OCI-LY7 (cell line): ENCODE data around the gene KAT7. TPM values are rescaled to one million over a fixed set of nuclear protein-coding genes. Genes with fewer than 3 reads are reported as not detected.

ENCODE experiments used
- BruUV-seq: library from RNA; stranded (reverse); fragments of 400-500 nt; replicated peaks from 2 replicates; lab custom pipeline; 2021; lab: Mats Ljungman, UMichigan
- CTCF ChIA-PET: fragments of 300-600 bp; sonication (Branson Sonifier 250); formaldehyde crosslinking; loops from one replicate; lab custom pipeline; 2022; ENCODE audit warnings: antibody characterized with exemption; ENCODE audit not compliant: unreplicated experiment; lab: Charles Lee
- POLR2A ChIA-PET: fragments of 300-600 bp; sonication (Branson Sonifier 250); formaldehyde crosslinking; loops from one replicate; lab custom pipeline; 2022; ENCODE audit warnings: antibody characterized with exemption; lab: Charles Lee
- DNase-seq: peaks from one replicate; pipeline ENCODE4 v3.0.0-alpha.2; 2015; ENCODE audit warnings: low spot score
- H2AFZ ChIP-seq: fragments of 200-600 bp; sonication (generic), shearing (Covaris generic); 2 replicates; pipeline ENCODE4 v1.6.1; 2014; ENCODE audit warnings: mild to moderate bottlenecking, antibody characterized with exemption, low read length, moderate library complexity
- H3K27ac ChIP-seq: fragments of 200-600 bp; sonication (generic); 2 replicates; pipeline ENCODE4 v1.5.1; 2014; ENCODE audit warnings: mixed run types, low read depth, mild to moderate bottlenecking, moderate library complexity, low read length, inconsistent platforms; ENCODE audit not compliant: poor library complexity, severe bottlenecking
- H3K36me3 ChIP-seq: fragments of 200-600 bp; sonication (generic); 2 replicates; pipeline ENCODE4 v1.6.1; 2014; ENCODE audit warnings: mild to moderate bottlenecking, antibody characterized with exemption, low read length, moderate library complexity, mixed read lengths; ENCODE audit not compliant: insufficient read depth
- H3K4me1 ChIP-seq: fragments of 200-600 bp; sonication (generic); 2 replicates; pipeline ENCODE4 v1.5.1; 2014; ENCODE audit warnings: mild to moderate bottlenecking, low read length; ENCODE audit not compliant: insufficient read depth, poor library complexity, severe bottlenecking
- H3K4me2 ChIP-seq: fragments of 200-600 bp; sonication (generic); 2 replicates; pipeline ENCODE4 v1.6.1; 2014; ENCODE audit warnings: mild to moderate bottlenecking, low read length
- H3K4me3 ChIP-seq: fragments of 200-600 bp; sonication (generic); 2 replicates; pipeline ENCODE4 v1.5.1; 2014; ENCODE audit warnings: mild to moderate bottlenecking, low read depth, low read length; ENCODE audit not compliant: poor library complexity, severe bottlenecking
- H3K79me2 ChIP-seq: fragments of 200-600 bp; sonication (generic); 2 replicates; pipeline ENCODE4 v1.6.1; 2016; ENCODE audit warnings: low read depth, mild to moderate bottlenecking, low read length, moderate library complexity, mixed read lengths; ENCODE audit not compliant: insufficient read depth
- H3K9me2 ChIP-seq: fragments of 200-600 bp; sonication (generic); 2 replicates; pipeline ENCODE4 v1.6.1; 2016; ENCODE audit warnings: mild to moderate bottlenecking, low read length, mixed read lengths; ENCODE audit not compliant: insufficient read depth
- H3K9me3 ChIP-seq: fragments of 200-600 bp; sonication (generic); 2 replicates; pipeline ENCODE4 v1.6.1; 2014; ENCODE audit warnings: mild to moderate bottlenecking, mixed run types, low read length, mixed read lengths
- H4K20me1 ChIP-seq: fragments of 200-600 bp; sonication (generic); 2 replicates; pipeline ENCODE4 v1.6.1; 2014; ENCODE audit warnings: mild to moderate bottlenecking, antibody characterized with exemption, low read length, moderate library complexity, mixed read lengths; ENCODE audit not compliant: insufficient read depth
- EZH2phosphoT487 ChIP-seq: fragments of 200-600 bp; sonication (generic); IDR thresholded peaks from 2 replicates; pipeline ENCODE4 v1.6.1; 2018; ENCODE audit warnings: low read depth, borderline replicate concordance, mild to moderate bottlenecking, mixed run types, antibody characterized with exemption, low read length, moderate library complexity, mixed read lengths
- intact Hi-C: fragments of 100-400 bp; cut with micrococcal nuclease; formaldehyde crosslinking; loops from one replicate; pipeline ENCODE4 v1.10.0; 2022; ENCODE audit not compliant: unreplicated experiment
- total RNA-seq, 2 experiments: library from RNA; depleted of rRNA in 1 of 2; stranded (reverse); fragments of >200 nt in 1 of 2; shearing (Covaris generic) in 1 of 2; gene quantifications; 2 replicates each; pipeline ENCODE4 v1.2.3, GENCODE V29; 2014 to 2022
- TF ChIP-seq, protein P1 (sequence below): fragments of 200-600 bp; sonication (generic); conservative IDR thresholded peaks from 2 replicates; pipeline ENCODE4 v1.5.1; 2014; ENCODE audit warnings: mild to moderate bottlenecking, antibody characterized with exemption, low read length, moderate library complexity, mixed read lengths

The KAT7 gene
- total RNA-seq, 2 experiments from 2014 or later = 43.3 to 70.3 TPM

- no peak overlapping the region for H3K4me3 ChIP-seq
- H3K9me3 ChIP-seq = no peaks in the 10 kb centered on the region
- H3K79me2 ChIP-seq = no peaks in the 10 kb centered on the region
- no peak overlapping the region for H2AFZ ChIP-seq
- no peaks in the 10 kb centered on the region for H3K9me2 ChIP-seq
- DNase-seq = no peak
- BruUV-seq = no TSS peak
- H3K36me3 ChIP-seq = no peaks in the 10 kb centered on the region
- POLR2A ChIA-PET = no interaction called here
- no peaks in the 10 kb centered on the region for H3K4me1 ChIP-seq
- H3K27ac ChIP-seq = no peak overlapping the region
- intact Hi-C loops = no loop called here
- CTCF ChIA-PET = no interaction called here
- no peak overlapping the region for H3K4me2 ChIP-seq
- no peaks in the 10 kb centered on the region; the same call in 1 of the 2 replicates for H4K20me1 ChIP-seq
- no peak for TF ChIP-seq EZH2phosphoT487
- TF ChIP-seq, protein P1, sequence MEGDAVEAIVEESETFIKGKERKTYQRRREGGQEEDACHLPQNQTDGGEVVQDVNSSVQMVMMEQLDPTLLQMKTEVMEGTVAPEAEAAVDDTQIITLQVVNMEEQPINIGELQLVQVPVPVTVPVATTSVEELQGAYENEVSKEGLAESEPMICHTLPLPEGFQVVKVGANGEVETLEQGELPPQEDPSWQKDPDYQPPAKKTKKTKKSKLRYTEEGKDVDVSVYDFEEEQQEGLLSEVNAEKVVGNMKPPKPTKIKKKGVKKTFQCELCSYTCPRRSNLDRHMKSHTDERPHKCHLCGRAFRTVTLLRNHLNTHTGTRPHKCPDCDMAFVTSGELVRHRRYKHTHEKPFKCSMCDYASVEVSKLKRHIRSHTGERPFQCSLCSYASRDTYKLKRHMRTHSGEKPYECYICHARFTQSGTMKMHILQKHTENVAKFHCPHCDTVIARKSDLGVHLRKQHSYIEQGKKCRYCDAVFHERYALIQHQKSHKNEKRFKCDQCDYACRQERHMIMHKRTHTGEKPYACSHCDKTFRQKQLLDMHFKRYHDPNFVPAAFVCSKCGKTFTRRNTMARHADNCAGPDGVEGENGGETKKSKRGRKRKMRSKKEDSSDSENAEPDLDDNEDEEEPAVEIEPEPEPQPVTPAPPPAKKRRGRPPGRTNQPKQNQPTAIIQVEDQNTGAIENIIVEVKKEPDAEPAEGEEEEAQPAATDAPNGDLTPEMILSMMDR = no peak
Measured at GRCh38 chr17:49862781-49863331, 74.4 kb downstream of the KAT7 start.

DNA sequence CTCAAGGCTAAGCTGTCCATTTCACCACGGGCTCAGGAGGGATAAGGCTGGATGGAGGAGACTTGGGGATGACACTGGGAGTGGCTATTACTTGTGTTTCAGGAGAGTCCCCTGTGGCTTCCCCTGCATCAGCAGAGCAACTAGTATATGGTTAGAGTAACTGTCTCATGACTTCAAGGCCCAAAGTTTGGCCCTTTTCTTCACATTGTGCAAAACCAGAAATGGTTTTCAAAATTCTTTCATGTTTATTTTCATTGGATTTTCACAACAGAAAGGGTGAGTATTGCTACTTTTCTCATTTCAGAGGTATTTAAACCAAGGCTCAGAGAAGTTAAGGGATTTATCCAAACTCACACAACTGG is 77.5 kb downstream of the KAT7 start:
- Histone ChIP-seq H3K4me3 (no peak overlapping the region), H2AFZ (no peak overlapping the region), H3K9me3 (no peaks in the 10 kb centered on the region), H3K79me2 (no peaks in the 10 kb centered on the region), H3K9me2 (no peaks in the 10 kb centered on the region), H3K36me3 (no peaks in the 10 kb centered on the region), H3K4me2 (no peak overlapping the region), H3K4me1 (no peaks in the 10 kb centered on the region), H4K20me1 (no peaks in the 10 kb centered on the region), H3K27ac (no peak overlapping the region)
- TF ChIP-seq EZH2phosphoT487 = no peak
- TF ChIP-seq, protein P1 = no peak
- BruUV-seq = no TSS peak
- intact Hi-C loops = no loop called here
- CTCF ChIA-PET = interaction anchor here (0.6 to 1.0 kb wide), 2 partner anchors 131 to 139 kb away, joined by 3 to 4 read pairs; no protein-coding TSS in a partner anchor
- POLR2A ChIA-PET = no interaction called here
- DNase-seq = no peak

- no TSS peak for BruUV-seq
- no peak overlapping the region for H2AFZ ChIP-seq
- DNase-seq = no peak
- intact Hi-C loops = no loop called here
- H3K36me3 ChIP-seq = no peaks in the 10 kb centered on the region
- CTCF ChIA-PET = no interaction called here
- no peaks in the 10 kb centered on the region for H3K79me2 ChIP-seq
- no peak for TF ChIP-seq EZH2phosphoT487
- TF ChIP-seq, protein P1 = no peak
- H3K4me3 ChIP-seq = no peak overlapping the region
- no peak overlapping the region for H3K4me2 ChIP-seq
- H3K27ac ChIP-seq = no peak overlapping the region
- H3K9me2 ChIP-seq = no peaks in the 10 kb centered on the region
- H3K4me1 ChIP-seq = no peaks in the 10 kb centered on the region
- POLR2A ChIA-PET = no interaction called here
- no peaks in the 10 kb centered on the region for H3K9me3 ChIP-seq
- no peaks in the 10 kb centered on the region for H4K20me1 ChIP-seq
Measured at GRCh38 chr17:49866882-49867413, 78.5 kb downstream of the KAT7 start.
